Breast epithelium (tissue), 4 donors: ENCODE data around the gene FOXF1. TPM values are rescaled to one million over a fixed set of nuclear protein-coding genes. Genes with fewer than 3 reads are reported as not detected.

Experiments
- DNase-seq, 2 donors: peaks; one replicate each; pipeline ENCODE4 v3.0.0-alpha.2; 2019; ENCODE audit warnings: low spot score in 2 of 2
- H3K27ac ChIP-seq, 2 donors: fragments of 200-600 bp; sonication (generic) in 1 of 2; one replicate each; pipeline ENCODE4 v1.5.1; 2016 to 2019; ENCODE audit warnings: mild to moderate bottlenecking in 1 of 2
- H3K27me3 ChIP-seq, 2 donors: fragments of 200-600 bp; sonication (generic) in 1 of 2; one replicate each; pipeline versions ENCODE4 v1.5.1 to v1.6.0; 2017 to 2019; ENCODE audit warnings: control low read depth in 1 of 2, mild to moderate bottlenecking in 1 of 2
- H3K36me3 ChIP-seq: fragments of 200-600 bp; one replicate; pipeline ENCODE4 v1.5.1; 2019
- H3K4me1 ChIP-seq, 2 donors: fragments of 200-600 bp; sonication (generic); one replicate each; pipeline ENCODE4 v1.5.1; 2016 to 2019; ENCODE audit warnings: control low read depth in 1 of 2
- H3K4me3 ChIP-seq, 3 donors: fragments of 200-600 bp; sonication (generic); 1 replicate in 2 of 3; 2 replicates in 1 of 3; pipeline ENCODE4 v1.5.1; 2016 to 2019; ENCODE audit warnings: mild to moderate bottlenecking in 3 of 3, moderate library complexity in 2 of 3
- H3K9me3 ChIP-seq, 2 donors: fragments of 200-600 bp; sonication (generic) in 1 of 2; one replicate each; pipeline ENCODE4 v1.5.1; 2016 to 2019; ENCODE audit warnings: control low read depth in 1 of 2
- POLR2A ChIP-seq: fragments of 450-650 bp; IDR thresholded peaks from one replicate; pipeline ENCODE4 v1.6.1; 2016; ENCODE audit warnings: antibody characterized with exemption, mild to moderate bottlenecking, moderate library complexity
- POLR2AphosphoS5 ChIP-seq, 3 donors: sonication (generic); formaldehyde crosslinking; IDR thresholded peaks; one replicate each; pipeline ENCODE4 v1.6.1; 2017; ENCODE audit warnings: antibody characterized with exemption in 3 of 3
- intact Hi-C: fragments of 100-400 bp; cut with DNase I; formaldehyde crosslinking; loops from one replicate; pipeline ENCODE4 v1.15.1; 2023; ENCODE audit warnings: low total_unique reads
- total RNA-seq, 3 donors: library from RNA; depleted of rRNA; stranded (reverse); fragments of >200 nt; gene quantifications; one replicate each; pipeline ENCODE4 v1.1.0, GENCODE V29; 2016
- TF ChIP-seq, protein P1 (sequence below), 3 donors: fragments of 450-650 bp; IDR thresholded peaks; one replicate each; pipeline ENCODE4 v1.5.1; 2016 to 2017; ENCODE audit warnings: antibody characterized with exemption in 3 of 3, mild to moderate bottlenecking in 3 of 3, moderate library complexity in 3 of 3

Gene FOXF1
- total RNA-seq, 3 donors from 2014 or later: 0.15 to 0.66 TPM; not detected in 1

DNA sequence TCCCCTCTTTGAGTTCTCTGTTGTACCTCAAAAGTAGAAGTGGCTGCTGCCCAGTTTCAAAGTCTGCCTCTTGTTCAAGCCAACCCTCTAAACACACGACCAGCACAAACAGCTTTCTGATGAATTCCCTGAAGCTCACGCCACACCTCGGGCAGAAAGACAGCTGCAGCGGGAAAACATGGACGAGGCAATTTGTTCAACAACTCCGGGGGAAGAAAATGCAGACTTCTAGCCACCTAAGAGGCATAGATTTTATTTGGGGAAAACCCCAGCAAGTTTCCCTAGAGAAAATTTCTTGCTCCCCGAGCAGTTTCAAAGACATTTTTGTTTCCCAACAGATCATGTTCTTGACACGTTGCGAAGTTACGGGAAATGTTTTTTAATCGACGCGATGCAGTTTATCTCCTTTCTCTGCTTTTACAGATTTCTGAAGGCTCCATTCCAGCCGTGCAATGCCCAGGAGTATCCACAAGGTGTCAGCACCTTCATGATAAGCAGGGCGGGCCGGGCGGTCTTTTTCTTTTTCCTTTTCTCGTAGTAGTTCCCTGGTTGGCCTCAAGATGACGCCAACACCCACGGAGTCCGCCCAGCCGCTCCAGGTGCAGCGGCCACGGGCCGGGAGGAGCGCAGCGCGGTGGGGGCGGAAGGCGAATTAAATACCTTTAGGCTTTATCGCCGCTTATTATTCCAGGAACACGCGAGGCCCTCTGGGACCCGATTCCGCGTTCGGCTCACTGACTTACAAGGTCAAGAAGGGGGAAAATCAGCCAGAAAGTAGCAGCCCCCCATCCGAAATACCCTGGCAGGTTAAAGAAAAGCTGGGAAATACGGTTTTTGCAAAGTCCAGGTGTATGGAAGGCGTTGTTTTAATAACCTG lies 53.4 kb downstream of the FOXF1 start:
- Histone ChIP-seq H3K27me3 (peaks cover 3 to 75% of the 10 kb centered on the region in 2 donors), H3K4me3 (peak overlapping the region in 1 of 3 donors; percentile 44), H3K36me3 (no peaks in the 10 kb centered on the region), H3K4me1 (no peaks in the 10 kb centered on the region), H3K27ac (no peak overlapping the region), H3K9me3 (no peaks in the 10 kb centered on the region)
- peak; percentile 89 to 93 for DNase-seq
- TF ChIP-seq, protein P1, sequence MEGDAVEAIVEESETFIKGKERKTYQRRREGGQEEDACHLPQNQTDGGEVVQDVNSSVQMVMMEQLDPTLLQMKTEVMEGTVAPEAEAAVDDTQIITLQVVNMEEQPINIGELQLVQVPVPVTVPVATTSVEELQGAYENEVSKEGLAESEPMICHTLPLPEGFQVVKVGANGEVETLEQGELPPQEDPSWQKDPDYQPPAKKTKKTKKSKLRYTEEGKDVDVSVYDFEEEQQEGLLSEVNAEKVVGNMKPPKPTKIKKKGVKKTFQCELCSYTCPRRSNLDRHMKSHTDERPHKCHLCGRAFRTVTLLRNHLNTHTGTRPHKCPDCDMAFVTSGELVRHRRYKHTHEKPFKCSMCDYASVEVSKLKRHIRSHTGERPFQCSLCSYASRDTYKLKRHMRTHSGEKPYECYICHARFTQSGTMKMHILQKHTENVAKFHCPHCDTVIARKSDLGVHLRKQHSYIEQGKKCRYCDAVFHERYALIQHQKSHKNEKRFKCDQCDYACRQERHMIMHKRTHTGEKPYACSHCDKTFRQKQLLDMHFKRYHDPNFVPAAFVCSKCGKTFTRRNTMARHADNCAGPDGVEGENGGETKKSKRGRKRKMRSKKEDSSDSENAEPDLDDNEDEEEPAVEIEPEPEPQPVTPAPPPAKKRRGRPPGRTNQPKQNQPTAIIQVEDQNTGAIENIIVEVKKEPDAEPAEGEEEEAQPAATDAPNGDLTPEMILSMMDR (IDR thresholded peaks at IDR 0.05): peak; percentile 98 to 100 (median 100)
- peak; percentile 25 to 50 (median 40) for TF ChIP-seq POLR2AphosphoS5 (IDR thresholded peaks at IDR 0.05)
- no peak for TF ChIP-seq POLR2A
- intact Hi-C loops: loop anchor here (10.0 kb wide), 1 partner anchor 511 kb away; no protein-coding TSS in a partner anchor

Other genes starting within 250 kb of the FOXF1 start
- 10 to 100 TPM; 15.8 to 30.2 (median 27.7) TPM for gene MTHFSD, start 44.7 kb downstream of the FOXF1 start, total RNA-seq
- under 1 TPM; 0.15 to 0.98 (median 0.32) TPM for gene FOXC2, start 56.3 kb downstream of the FOXF1 start, total RNA-seq
- gene FOXL1, start 68.0 kb downstream of the FOXF1 start, total RNA-seq: 1 to 10 TPM in 1 of 3 donors, under 1 TPM in 2; 0.16 to 1.5 (median 0.98) TPM